GM12801 (cell line): Measurements from ENCODE around the gene TEX55.

Experiments
- CTCF ChIP-seq: IDR thresholded peaks from one replicate; pipeline ENCODE4 v1.5.1; 2011; ENCODE audit warnings: control low read depth; ENCODE audit not compliant: insufficient read length; ENCODE audit errors: extremely low read depth

The TEX55 gene

GRCh38 chr3:119125342-119125741, 20.6 kb upstream of the TEX55 start:
- TF ChIP-seq CTCF, result no peak

- no peak for TF ChIP-seq CTCF
Observed at GRCh38 chr3:119125742-119126504, 20.0 kb upstream of the TEX55 start.

- no peak for TF ChIP-seq CTCF
Observed at GRCh38 chr3:119140466-119140865, 5.5 kb upstream of the TEX55 start.

GRCh38 chr3:119145128-119145499, 851 bp upstream of the TEX55 start:
- TF ChIP-seq CTCF, result no peak

- TF ChIP-seq CTCF, result no peak
Observed at GRCh38 chr3:119146578-119147375, 812 bp downstream of the TEX55 start.

GRCh38 chr3:119147494-119147893, 1.5 kb downstream of the TEX55 start:
- no peak for TF ChIP-seq CTCF

GRCh38 chr3:119148493-119149180, 2.7 kb downstream of the TEX55 start:
- no peak for TF ChIP-seq CTCF
